ENCODE data around the gene NADK2. TPM values are rescaled to one million over a fixed set of nuclear protein-coding genes. Genes with fewer than 3 reads are reported as not detected.

NADK2 gene
- total and polyA plus RNA-seq, 4 donors: 73.6 to 178 (median 88.0) TPM

- 69% methylated on average over 4 of the region's 4 CpGs for WGBS
- H3K27me3 ChIP-seq (ENCODE audit: control insufficient read depth in 4 of 4, insufficient read depth in 4 of 4, low read length in 3 of 4): no peaks in the 10 kb centered on the region
- H3K36me3 ChIP-seq (ENCODE audit: control insufficient read depth in 4 of 4, insufficient read depth in 3 of 4, low read depth in 1 of 4, low read length in 3 of 4): peaks cover 0 to 10% (median 2%) of the 10 kb centered on the region in 4 donors
- no peak for DNase-seq (ENCODE audit: low spot score)
- no peak for TF ChIP-seq HNF4G (IDR thresholded peaks at IDR 0.05)
- no peak for TF ChIP-seq RXRA (IDR thresholded peaks at IDR 0.05)
- TF ChIP-seq YY1 (IDR thresholded peaks at IDR 0.05): no peak
- no peak for TF ChIP-seq FOXA1 (IDR thresholded peaks at IDR 0.05)
- TF ChIP-seq EGR1 (IDR thresholded peaks at IDR 0.05; ENCODE audit: low read depth in 2 of 2): no peak
- no peak for TF ChIP-seq GABPA (IDR thresholded peaks at IDR 0.05 in 1 of 2, conservative IDR thresholded peaks at IDR 0.05 in 1 of 2)
- TF ChIP-seq RAD21 (IDR thresholded peaks at IDR 0.05): no peak
- TF ChIP-seq TAF1 (conservative IDR thresholded peaks at IDR 0.05): no peak
- no peak for TF ChIP-seq NR2F2 (IDR thresholded peaks at IDR 0.05)
- TF ChIP-seq ZBTB33 (IDR thresholded peaks at IDR 0.05): no peak
- TF ChIP-seq MAX (IDR thresholded peaks at IDR 0.05): no peak
- peaks cover 0 to 9% (median 4%) of the 10 kb centered on the region in 4 donors for H3K4me1 ChIP-seq (ENCODE audit: control insufficient read depth in 4 of 4, insufficient read depth in 4 of 4, low read length in 3 of 4)
- H3K9ac ChIP-seq (ENCODE audit: low read depth in 1 of 2, low read length in 2 of 2): no peak overlapping the region
- no peaks in the 10 kb centered on the region for H3K9me3 ChIP-seq (ENCODE audit: control insufficient read depth in 4 of 4, low read length in 3 of 4)
- H3K27ac ChIP-seq (ENCODE audit: low read depth in 1 of 2, low read length in 2 of 2): peak overlapping the region in 1 of 2 donors; percentile 40
- no peak overlapping the region for H3K4me3 ChIP-seq (ENCODE audit: low read depth in 1 of 3, low read length in 3 of 3)
Measured at GRCh38 chr5:36253575-36253974, 11.8 kb upstream of the NADK2 start.

GRCh38 chr5:36252722-36253365, 11.1 kb upstream of the NADK2 start:
- Histone ChIP-seq H3K27me3 (ENCODE audit: control insufficient read depth in 4 of 4, insufficient read depth in 4 of 4, low read length in 3 of 4) (no peaks in the 10 kb centered on the region), H3K9ac (ENCODE audit: low read depth in 1 of 2, low read length in 2 of 2) (no peak overlapping the region), H3K4me3 (ENCODE audit: low read depth in 1 of 3, low read length in 3 of 3) (no peak overlapping the region), H3K9me3 (ENCODE audit: control insufficient read depth in 4 of 4, low read length in 3 of 4) (no peaks in the 10 kb centered on the region), H3K36me3 (ENCODE audit: control insufficient read depth in 4 of 4, insufficient read depth in 3 of 4, low read depth in 1 of 4, low read length in 3 of 4) (peaks cover 0 to 5% (median 2%) of the 10 kb centered on the region in 4 donors), H3K4me1 (ENCODE audit: control insufficient read depth in 4 of 4, insufficient read depth in 4 of 4, low read length in 3 of 4) (peaks cover 0 to 9% (median 4%) of the 10 kb centered on the region in 4 donors), H3K27ac (ENCODE audit: low read depth in 1 of 2, low read length in 2 of 2) (peak overlapping the region; percentile 30 to 40)
- no peak for DNase-seq (ENCODE audit: low spot score)
- 66% methylated on average over 3 of the region's 3 CpGs for WGBS
- TF ChIP-seq YY1 (IDR thresholded peaks at IDR 0.05) (peak; percentile 14), RAD21 (IDR thresholded peaks at IDR 0.05) (no peak), GABPA (IDR thresholded peaks at IDR 0.05 in 1 of 2, conservative IDR thresholded peaks at IDR 0.05 in 1 of 2) (no peak), HNF4G (IDR thresholded peaks at IDR 0.05) (no peak), FOXA1 (IDR thresholded peaks at IDR 0.05) (no peak), ATF3 (IDR thresholded peaks at IDR 0.05) (no peak), FOXA2 (IDR thresholded peaks at IDR 0.05) (no peak), TAF1 (conservative IDR thresholded peaks at IDR 0.05) (no peak), REST (IDR thresholded peaks at IDR 0.05) (no peak), CTCF (IDR thresholded peaks at IDR 0.05; ENCODE audit: low read depth, low read length, missing input control) (no peak), SP1 (IDR thresholded peaks at IDR 0.05) (peak; percentile 57), RXRA (IDR thresholded peaks at IDR 0.05) (peak in 1 of 2 donors; percentile 29), HNF4A (conservative IDR thresholded peaks at IDR 0.05) (peak; percentile 3 to 19), ZBTB33 (IDR thresholded peaks at IDR 0.05) (no peak), JUND (IDR thresholded peaks at IDR 0.05) (peak in 1 of 2 donors; percentile 22), NR2F2 (IDR thresholded peaks at IDR 0.05) (peak; percentile 30), MAX (IDR thresholded peaks at IDR 0.05) (no peak), EGR1 (IDR thresholded peaks at IDR 0.05; ENCODE audit: low read depth in 2 of 2) (no peak)
